ENCODE results near the gene HOXB5.

DNA sequence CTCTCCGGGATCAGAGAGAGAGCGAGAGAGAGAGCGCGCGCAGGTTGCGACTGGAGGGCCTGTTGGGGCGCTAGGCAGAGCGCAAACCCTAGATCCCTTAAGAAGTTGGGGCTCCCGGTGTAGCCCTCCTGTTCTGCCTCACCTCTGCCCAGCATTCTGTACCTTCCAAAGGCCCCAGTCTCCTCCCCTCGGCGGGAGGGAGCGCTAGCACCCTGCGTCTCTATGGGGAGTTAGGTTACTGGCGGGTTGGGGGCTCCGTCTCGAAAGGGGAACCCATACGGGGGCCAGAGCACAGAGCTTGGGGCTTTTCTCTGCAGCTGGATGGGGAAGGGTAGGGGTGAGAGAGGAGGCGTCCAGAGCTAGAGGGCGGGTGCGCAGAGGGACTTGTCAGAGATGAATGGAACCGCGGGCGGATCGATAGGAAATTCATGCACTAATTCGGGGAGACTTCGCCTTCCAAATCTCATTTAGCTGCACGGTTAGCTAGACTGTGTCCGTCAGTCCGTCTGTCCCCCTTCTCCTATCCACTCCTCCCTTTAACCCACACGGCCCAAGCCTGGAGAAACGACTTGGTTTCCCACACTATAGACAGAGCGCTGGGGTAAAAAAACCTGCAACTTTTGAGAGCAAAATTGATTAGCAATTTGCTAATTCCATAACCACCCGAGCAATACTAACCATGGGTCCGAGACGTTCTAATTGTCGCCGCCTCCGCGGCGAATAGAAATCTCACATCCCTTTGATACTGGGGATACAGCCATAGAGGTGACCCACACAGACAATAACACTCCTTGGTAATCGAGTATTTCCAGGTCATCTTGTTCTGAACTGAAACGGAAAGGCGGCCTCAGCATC is 14.7 kb downstream of the HOXB5 start:
- no peak for TF ChIP-seq ZNF362 (tag by site-specific recombination; IDR thresholded peaks at IDR 0.05)
- no peak for TF ChIP-seq ZBTB8A (tag by site-specific recombination; IDR thresholded peaks at IDR 0.05)
- no peak for TF ChIP-seq ZNF398 (tag by site-specific recombination; IDR thresholded peaks at IDR 0.05)
- TF ChIP-seq REPIN1 (tag by site-specific recombination; IDR thresholded peaks at IDR 0.05; ENCODE audit: low read depth) = no peak
- no peak for TF ChIP-seq ZFP3 (tag by site-specific recombination; IDR thresholded peaks at IDR 0.05; ENCODE audit: low read depth)
- TF ChIP-seq ZNF24 (tag by site-specific recombination; IDR thresholded peaks at IDR 0.05) = no peak
- TF ChIP-seq ZNF274 (IDR thresholded peaks at IDR 0.05; ENCODE audit: low read length) = no peak
- TF ChIP-seq ZNF274 (tag by site-specific recombination; IDR thresholded peaks at IDR 0.05; ENCODE audit: borderline replicate concordance) = no peak
- no peak for TF ChIP-seq ZNF138 (tag by site-specific recombination; IDR thresholded peaks at IDR 0.05; ENCODE audit: borderline replicate concordance)
